Left renal cortex interstitium (tissue), 4 donors: ENCODE data around the gene MED27. TPM values are rescaled to one million over a fixed set of nuclear protein-coding genes. Genes with fewer than 3 reads are reported as not detected.
"Not testable (repeated sequence)": the region's sequence is repeated elsewhere in the genome, so short reads cannot be mapped to it uniquely, and the experiment has no call there.

Source experiments
- DNase-seq, 4 donors: peaks; one replicate each; pipeline ENCODE4 v3.0.0-alpha.2; 2013; ENCODE audit warnings: low read depth in 4 of 4, low spot score in 2 of 4, missing footprints in 1 of 4
- polyA plus RNA-seq, 4 donors: library from polyadenylated mRNA; unstranded; fragments of 120-200 nt; gene quantifications; one replicate each; pipeline ENCODE4 v1.2.1, GENCODE V29; 2013; ENCODE audit not compliant: insufficient read length in 4 of 4

MED27 gene
- polyA plus RNA-seq, 4 donors = 19.7 to 22.8 (median 21.7) TPM

DNA sequence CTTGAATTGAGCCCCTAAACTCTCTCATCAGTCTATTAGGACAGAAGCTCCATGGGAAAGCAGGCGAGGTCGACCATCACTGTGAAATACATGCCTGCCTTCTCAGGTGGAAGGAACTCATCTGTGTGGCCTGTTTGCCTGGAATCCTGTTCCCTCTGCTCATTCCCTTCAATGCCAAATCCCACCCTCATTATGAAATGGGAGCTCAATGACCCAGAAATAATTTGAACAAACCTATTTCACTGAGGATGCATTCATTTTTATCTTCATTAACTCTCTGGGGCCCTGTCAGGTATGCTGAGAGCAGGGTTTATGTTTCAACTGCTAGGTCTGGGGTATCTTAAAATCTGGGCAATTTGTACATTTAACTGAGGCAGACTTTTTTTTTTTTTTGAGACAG, 142.2 kb downstream of the MED27 start:
- DNase-seq = no peak

DNA sequence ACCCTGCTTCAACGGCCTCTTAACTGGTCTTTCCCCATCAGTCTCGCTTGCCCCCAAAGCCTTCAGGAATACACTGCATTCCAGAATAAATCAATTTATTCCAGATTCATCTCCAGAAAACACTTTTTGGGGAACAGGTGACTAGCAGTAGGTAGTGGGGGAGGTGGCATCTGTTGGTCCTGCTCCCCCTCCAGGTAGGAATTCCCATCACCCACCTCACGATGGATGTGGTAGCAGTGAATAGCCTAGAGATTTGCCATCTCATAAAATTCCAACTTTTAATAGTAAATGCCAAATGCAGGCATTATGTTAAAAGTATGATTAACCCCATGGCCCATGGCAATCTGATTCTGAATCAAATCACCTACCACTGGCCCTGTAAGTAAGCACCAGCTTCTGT, 142.7 kb downstream of the MED27 start:
- DNase-seq = no peak

DNA sequence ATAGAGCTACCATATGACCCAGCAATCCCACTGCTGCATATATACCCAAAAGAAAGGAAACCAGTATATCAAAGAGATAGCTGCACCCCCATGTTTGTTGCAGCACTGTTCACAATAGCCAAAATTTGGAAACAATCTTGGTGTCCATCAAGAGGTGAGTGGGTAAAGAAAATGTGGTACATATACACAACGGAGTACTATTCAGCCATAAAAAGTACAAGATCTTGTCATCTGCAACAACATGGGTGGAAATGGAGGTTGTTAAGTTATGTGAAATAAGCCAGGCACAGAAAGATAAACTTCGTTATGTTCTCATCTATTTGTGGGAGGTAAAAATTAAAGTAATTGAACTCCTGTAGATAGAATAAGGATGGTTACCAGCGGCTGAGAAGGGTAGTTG, 145.0 kb downstream of the MED27 start:
- DNase-seq = no peak

DNA sequence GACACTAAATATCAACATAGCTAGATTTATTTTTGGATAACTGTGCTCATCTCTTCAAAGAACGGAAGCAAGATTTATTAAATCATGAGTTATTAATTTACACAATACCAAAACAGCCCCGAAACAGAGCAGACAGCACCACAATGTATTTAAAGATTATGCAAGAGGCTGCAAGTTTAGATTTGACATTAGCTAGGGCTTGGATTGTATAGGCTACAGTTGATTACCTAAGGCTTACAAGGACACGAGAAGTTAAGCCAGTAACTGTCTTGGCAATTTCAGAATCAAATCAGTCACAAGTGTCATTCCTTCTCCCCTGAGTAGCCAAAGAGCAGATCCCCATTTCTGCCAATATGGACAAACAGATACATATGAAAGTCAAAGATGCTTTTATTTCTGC, 152.6 kb downstream of the MED27 start:
- DNase-seq = no peak

DNA sequence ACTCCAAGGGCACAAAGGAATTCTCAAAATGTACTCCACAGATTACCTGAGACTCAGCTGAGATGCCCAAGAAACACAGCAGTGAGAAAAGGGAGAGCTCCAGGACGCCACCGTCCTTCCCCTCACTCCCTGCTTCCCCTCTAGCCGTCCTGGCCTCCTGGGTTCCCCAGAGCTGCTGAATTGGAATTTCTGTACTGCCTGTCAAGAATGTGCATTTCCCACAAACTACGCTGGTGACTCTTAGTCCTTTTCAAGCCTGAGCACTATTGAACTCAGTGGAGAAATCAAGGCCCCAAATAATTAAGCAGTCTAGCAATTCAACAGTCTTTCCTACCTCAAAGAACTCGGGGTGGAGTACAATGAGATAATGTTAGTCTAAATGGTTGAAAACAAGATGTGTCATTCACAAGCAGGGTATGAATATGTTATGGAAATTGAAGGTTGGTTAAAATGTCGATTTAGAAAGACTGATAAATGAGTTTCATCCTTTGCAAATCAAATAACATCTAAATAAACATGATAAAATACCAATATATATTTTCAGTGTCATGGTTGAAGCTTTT, 153.2 kb downstream of the MED27 start:
- no peak for DNase-seq

DNA sequence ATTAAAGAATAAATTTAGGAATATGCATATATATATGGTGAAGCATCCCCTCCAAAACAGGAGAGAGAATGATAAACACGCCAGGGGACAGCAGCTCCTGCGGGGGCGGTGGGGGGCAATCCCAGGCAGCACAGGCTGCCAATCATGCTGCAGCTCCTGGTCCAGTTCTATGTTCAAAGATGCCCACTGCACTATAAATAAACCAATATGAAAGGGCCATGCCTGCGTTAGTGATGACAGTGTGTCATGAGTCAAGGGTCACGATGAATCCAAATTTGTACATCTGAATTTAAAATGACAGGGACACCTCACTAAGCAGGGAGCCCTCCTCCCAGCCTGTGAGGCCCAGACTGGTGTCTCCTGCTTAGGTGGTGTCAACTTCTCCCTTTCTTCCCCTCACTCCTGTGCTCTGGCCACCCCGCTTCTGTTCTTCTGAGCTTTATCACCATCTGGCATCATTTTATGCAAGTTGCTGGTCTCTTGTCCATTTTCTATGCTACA, 153.9 kb downstream of the MED27 start:
- DNase-seq = no peak

DNA sequence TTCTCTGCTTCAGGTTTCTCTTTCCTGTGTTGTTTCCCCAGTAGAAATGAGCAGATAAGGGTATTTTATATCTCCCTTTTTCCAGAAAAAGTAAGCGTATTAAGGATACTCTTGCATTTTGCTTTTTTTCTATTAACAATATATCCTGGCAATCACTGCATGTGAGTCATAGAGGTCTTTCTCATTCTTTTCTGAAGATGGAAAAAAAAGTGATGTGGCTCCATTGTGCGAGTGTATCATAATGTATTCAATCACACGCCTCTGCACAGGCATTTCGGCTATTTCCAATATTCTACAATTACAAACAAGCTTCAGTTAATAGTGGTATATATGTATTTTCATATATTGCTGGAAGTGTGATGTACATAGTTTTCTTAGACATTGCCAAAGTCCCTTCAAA, 155.9 kb downstream of the MED27 start:
- DNase-seq = no peak

GRCh38 chr9:131923132-131923671, 156.5 kb downstream of the MED27 start:
- DNase-seq = no peak

GRCh38 chr9:131921635-131922034, 158.0 kb downstream of the MED27 start:
- DNase-seq = not testable (repeated sequence)

GRCh38 chr9:131919216-131919615, 160.5 kb downstream of the MED27 start:
- no peak for DNase-seq

DNA sequence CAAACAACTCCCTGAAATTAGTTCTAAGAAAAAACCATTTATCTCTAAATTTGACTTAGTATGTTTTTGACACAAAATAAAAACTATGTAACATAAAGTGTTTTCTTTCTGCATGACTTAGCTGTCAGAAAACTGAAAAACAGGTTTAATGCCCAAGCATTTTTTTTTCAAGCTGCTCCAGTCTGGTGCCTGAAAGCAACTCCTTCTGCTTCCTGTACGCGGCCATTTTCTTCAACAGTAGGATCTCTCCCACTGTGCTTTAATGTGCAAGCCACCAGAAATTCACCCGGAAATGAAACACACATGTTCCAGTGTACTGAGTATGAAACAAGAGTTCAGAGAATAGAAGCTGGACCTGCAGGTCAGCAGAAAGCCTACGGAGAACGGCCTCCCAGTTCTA, 161.2 kb downstream of the MED27 start:
- no peak for DNase-seq

- no peak for DNase-seq
These were observed 162.7 kb downstream of the MED27 start for GRCh38 chr9:131917009-131917408.

DNA sequence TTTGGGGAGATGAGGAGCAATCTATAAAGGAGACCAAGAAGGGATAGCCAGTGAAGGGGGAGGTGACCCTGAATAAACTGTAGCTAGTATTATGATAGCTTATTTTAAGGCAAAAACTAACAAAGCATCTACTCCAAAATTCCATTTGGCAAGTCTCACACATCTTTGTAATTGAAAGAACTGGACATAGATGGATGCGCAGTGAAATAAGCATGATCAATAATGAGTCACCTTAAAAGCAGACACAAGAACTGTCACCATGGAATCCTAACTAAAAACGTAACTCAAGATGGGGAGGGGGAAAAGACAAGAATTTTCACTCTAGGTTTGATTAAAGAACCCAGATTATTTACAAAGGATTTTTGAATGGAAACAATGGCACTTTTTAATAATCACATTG, 164.5 kb downstream of the MED27 start:
- no peak for DNase-seq

DNA sequence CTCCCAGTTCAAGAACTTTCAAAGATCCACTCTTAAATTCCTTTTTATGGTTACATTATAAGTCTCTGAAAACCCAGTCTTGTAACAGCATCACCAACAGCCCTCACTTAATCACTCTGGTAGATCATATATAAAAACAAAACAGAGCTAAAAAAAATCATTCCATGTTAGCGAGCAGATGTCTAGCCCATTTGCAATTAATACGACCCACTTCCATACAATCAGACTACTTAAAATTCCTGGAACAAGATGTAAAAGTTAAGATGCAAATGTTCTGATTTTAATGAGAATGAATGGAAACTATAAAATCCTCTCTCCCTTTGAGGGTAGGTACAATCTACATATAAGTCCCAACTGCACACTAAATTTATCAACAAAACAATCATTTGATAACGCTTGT, 167.0 kb downstream of the MED27 start:
- DNase-seq = no peak

DNA sequence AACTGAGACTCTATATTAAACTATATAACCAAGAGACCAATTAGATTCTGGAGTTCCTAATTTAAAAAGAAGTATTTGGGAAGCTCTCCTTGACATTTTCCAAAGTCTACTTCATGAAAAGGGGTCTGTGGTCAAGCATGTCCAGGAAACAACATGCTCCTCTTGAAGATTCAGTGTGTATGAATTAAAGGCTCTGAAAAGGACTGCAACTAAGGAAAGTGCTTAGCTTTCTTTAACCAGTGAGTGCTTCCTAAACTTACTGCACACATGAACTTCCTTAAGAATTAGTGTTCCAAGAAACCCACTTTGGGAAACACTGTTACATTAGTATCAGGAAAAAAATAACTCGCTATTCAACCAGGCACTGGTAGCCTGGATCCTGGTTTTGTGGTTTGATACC, 167.6 kb downstream of the MED27 start:
- DNase-seq = no peak

GRCh38 chr9:131910572-131910971, 169.1 kb downstream of the MED27 start:
- no peak for DNase-seq

- no peak for DNase-seq
These were observed 174.5 kb downstream of the MED27 start for GRCh38 chr9:131905144-131905543.

DNA sequence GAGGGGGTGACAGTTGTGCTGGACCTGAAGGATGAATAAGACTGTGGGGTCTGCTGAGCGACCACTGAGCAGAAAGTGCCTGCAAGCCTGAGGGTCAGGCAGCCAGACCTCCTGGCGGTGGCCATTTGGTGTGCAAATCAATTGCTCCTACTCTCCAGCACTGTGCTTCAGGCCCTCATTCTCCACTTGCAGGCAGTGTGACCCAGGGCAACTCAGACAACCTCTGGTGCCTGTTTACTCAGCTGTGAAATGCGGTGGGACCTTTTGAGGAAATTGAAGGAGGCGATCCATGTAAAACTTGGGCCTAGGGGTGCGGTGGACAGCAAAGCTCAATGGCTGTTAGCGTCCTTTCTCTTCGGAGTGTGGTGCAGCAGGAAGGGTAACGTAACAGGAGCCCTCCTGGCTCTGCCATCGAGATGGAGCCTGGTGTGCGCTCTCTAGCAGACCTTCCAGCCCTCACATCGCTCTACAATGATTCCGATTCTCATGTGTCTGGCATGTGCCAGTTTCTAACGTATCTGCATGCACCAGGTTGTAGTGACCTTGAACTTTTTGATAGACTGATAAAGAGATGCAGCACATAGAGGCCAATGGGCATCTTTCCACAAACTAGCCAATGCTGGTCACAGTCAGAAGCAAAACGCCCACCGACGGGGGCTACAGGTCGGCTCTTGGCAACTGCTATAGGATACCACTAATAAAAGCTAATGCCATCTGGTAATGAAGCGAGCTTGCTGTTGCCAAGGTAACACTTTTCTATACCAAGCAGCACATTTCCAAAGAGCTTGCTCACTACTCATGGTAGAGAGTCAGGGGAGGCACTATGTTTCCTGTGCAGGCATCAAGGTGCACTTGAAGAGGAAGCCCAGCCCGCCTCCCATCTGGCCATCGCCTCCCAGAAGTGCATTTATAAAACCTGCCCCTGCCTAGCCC, 180.1 kb downstream of the MED27 start:
- no peak for DNase-seq

GRCh38 chr9:131892902-131893500, 186.7 kb downstream of the MED27 start:
- no peak for DNase-seq

GRCh38 chr9:131892162-131892707, 187.4 kb downstream of the MED27 start:
- no peak for DNase-seq

- DNase-seq = no peak
These were observed 188.1 kb downstream of the MED27 start for GRCh38 chr9:131891598-131891997.
